HG02970 (cell line): Measurements from ENCODE around the gene EFHB.
A peak's percentile ranks its signal among the peaks of the same experiment; 100 is the strongest.
"Not testable (repeated sequence)": the region's sequence is repeated elsewhere in the genome, so short reads cannot be mapped to it uniquely, and the experiment has no call there.

Experiments
- ATAC-seq: cut with Tn5 transposase; IDR thresholded peaks from one replicate; pipeline ENCODE4 v1.9.1; 2021; ENCODE audit warnings: mild to moderate bottlenecking, moderate library complexity, moderate number of reproducible peaks; ENCODE audit not compliant: unreplicated experiment, low FRiP score

Gene EFHB

DNA sequence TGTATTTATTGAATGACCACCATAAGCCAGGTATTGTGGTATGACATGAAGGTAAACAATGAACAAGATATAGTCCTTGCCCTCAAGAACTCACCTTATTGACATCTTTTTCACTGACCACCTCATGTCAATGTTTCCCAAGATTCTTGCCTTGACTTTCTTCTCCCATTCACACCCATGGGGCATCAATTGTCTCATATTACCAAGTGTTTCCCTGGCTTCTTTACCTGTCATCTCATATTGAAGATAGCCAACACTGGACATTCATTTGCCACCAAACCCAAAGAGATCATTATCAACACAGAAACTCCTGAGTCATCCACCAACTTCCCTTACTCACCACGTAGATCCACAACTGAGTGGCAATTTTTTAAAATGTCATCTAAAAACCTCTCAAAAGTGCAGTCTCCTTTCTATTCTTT lies 2.2 kb downstream of the EFHB start:
- ATAC-seq = peak; percentile 50

DNA sequence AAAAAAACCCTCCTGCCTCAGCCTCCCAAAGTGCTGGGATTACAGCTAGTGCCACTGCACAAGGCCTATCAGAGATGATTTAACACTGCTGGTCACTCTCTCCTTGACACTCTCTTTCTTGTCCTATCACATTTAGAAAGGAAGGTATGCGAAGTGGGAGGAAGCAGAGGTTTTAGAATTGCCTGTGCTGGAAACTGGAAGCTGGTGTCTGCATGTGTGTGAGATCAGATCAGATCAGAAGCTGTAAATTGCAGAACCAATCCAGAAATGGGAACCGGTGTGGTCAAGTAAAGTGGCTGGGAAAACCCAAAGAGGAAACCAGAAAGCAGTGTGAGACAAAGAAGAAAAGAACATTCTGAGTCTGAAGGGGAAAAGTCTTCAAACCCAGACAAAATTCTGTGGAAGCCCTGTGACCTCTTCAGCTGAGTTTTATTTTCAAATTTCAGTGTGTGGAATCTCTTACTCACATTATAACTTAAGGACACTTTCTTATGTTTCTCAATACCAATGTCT lies 2.8 kb downstream of the EFHB start:
- ATAC-seq = peak; percentile 62

DNA sequence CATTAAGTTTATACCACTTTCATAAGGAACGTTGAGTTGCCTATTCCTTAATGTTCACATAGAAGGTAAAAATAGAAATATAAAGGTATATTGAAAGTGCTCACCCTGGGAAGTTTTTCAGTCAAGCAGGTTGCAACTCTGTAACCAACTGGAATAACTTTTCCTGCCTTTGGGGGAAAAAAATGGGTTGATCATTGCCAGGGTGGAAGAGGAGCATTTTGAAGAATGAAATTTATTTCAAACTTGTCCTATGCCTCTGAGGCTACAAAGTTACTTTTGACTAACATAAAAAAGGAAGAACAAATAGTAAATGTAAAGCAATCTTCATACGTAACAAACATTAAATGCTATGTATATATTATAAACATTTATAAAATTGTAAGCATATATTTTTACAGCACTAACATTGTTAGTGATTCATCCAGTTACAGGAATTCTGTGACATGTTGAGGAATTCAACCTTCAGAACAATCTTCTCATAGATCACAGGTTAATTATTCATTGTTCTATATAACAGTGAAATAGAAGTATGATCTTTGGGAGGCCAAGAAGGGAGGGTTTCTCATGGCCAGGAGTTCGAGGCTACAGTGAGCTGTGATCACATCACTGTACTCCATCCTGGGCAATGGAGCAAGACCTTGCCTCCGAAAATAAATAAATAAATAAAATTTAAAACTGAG lies 13.5 kb downstream of the EFHB start:
- no peak for ATAC-seq

DNA sequence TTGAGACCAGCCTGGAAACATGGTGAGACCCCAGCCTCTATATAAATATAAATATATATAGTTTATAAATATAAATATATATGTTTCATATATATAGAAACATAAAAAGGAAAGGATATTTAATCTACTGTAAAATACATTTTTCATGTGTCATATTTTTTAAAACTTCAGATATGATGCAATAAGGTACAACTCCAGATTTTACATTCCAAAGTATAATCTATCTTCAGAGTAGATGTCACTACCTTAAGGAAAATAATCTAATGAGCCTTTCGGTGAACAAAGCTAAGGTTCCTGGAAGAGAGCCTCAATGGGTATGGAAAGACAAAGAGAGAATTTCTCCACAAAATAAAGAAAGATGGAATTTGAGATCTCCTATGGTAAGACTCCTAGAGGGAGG lies 16.9 kb downstream of the EFHB start:
- no peak for ATAC-seq

- ATAC-seq = no peak
Observed at GRCh38 chr3:19911452-19911851, 22.6 kb downstream of the EFHB start.

DNA sequence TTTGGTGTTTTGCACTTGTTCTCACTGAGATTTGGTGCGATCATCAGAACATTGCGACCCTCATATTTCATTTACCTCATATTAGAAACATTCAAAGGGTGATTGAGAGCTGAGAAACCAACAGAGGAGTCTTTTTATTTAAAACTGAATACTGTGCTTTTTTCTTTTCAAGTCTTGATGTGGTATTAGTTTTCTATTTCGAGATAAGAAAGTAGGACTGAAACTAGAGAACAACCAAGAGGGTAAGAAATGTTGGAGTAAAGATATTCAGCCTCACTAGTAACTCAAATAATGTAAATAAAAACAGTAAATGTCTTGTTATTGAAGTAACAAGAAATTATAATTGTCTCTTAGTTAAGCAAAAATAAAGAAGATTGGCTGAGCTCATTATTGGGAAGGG lies 26.5 kb downstream of the EFHB start:
- ATAC-seq = no peak

GRCh38 chr3:19903649-19904048 lies 30.4 kb downstream of the EFHB start:
- ATAC-seq = no peak

GRCh38 chr3:19901918-19902317 lies 32.1 kb downstream of the EFHB start:
- no peak for ATAC-seq

DNA sequence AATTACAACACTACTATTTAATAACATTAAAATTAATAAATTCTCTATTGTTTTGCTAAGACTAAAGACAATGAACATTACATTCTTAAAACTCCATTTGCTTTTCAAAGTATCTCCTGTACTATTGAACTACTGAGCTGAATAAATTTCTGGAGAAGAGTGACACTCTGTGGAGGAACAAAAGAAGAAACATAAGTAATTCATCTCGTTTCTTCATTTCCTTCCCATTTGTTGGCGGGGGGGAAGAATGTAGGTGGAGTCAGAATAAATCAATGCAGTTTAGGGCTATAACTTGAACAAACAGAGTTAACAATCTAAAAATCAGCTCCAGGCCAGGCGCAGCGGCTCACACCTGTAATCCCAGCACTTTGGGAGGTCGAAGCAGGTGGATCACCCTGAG lies 32.7 kb downstream of the EFHB start:
- no peak for ATAC-seq

DNA sequence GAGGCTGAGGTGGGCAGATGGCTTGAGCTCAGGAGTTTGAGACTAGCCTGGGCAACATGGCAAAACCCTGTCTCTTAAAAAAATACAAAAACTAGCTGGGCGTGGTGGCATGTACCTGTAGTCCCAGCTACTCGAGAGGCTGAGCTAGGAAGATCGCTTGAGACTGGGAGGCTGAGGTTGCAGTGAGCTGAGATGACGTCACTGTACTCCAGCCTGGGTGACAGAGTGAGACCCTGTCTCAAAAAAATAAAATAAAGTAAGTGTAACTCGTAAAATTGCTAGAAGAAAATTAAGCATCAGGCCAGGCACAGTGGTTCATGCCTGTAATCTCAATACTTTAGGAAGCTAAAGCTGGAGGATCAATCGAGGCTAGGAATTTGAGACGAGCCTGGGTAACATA lies 34.2 kb downstream of the EFHB start:
- ATAC-seq = not testable (repeated sequence)

- ATAC-seq = no peak
Observed at GRCh38 chr3:19899264-19899663, 34.8 kb downstream of the EFHB start.

DNA sequence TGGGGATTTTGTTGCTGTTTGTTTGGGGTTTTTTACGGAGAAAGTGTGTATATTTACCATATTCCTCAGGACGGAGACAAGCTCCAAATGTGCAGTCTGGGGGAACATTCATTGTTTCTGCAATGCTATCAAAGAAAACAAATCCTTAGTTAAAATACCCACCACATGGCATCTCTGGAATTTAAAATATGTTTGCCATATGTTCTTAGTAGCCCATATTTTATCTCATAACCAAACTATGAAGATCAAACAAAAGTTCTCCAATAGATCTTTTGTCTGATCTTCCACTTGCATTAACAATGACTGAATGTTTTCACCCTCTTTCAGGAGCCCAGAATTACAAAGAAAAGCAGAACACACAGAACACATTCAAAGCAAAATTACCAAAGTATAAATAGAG lies 35.3 kb downstream of the EFHB start:
- ATAC-seq = no peak

- ATAC-seq = no peak
Observed at GRCh38 chr3:19891740-19892139, 42.3 kb downstream of the EFHB start.

DNA sequence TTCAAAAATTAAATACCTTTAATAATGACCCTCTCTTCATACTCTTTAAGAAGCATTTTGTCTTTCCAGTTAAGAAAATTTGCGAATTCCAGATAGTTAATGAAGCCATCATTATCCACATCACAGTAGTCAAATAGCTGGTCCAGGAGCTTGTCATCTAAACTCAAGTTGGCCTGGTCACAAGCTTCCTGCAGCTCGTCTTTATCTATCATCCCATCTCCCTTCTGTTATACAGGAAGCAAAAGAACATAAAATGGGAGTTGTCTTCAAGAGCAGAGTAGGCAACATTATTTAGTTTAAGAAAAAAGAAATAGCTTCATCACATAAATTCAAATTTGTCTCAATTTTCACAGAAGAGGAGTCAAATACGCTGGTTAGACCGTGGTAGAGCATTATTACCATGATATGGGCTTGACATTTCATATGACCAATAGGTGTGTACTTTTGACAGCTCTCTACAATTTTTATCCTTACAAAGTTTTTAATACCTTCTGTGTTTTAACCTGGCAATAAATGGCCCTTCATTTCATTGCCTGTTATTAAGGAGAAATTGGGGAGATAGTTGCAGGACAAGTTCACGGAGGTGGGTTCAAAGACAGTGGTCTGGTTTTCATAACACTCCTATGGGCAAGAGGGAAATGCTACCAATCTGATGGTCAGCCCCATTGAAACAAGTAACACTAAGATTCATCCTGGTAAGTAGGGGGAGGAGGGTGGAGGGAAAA lies 45.4 kb downstream of the EFHB start:
- ATAC-seq = no peak

DNA sequence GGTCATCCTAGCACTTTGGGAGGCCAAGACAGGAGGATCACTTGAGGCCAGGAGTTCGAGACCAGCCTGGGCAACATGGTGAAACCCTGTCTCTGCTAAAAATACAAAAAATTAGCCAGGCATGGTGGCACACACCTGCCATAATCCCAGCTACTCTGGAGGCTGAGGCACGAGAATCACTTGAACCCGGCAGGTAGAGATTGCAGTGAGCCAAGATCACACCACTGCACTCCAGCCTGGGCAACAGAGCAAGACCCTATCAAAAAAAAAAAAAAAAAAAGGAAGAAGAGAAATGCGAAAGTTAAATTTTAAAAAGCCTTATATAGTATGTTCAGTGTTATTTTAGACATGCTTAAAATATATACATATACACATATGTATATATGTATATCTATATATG lies 46.9 kb downstream of the EFHB start:
- ATAC-seq = not testable (repeated sequence)

DNA sequence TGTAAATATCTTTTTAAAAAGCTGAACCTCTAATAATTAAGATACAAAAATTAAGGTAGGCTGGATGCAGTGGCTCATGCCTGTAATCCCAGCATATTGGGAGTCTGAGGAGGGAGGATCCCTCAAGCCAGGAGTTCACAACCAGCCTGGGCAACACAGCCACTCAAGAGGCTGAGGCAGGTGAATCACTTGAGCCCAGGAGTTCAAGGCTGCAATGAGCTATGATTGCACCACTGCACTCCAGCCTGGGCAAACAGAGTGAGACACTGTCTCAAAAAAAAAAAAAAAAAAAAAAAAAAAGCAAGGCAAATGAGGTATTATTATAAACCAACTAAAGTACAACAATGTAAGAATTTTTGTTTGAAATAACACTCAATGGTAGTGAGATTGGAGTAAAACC lies 47.6 kb downstream of the EFHB start:
- ATAC-seq = no peak

DNA sequence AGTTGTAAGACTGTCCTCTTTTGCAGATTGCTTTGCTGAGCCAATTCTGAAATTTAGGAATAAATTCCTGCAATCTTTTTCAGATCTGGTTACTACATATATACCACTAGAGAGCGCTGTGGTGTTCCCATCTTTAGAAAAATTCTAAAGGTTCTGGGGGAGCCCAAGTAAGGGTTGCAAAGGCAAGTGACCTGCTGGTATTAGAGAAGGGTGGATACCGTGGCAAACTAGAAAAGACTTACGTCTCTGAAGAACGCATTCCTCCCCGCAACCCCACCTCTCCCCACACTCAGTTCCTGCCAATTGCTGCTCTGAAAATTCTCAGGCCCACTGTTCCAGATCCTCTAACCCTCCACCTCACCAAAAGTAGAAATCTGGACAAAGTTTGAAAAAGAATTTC lies 48.5 kb downstream of the EFHB start:
- ATAC-seq = no peak

- ATAC-seq = no peak
Observed at GRCh38 chr3:19881852-19882251, 52.2 kb downstream of the EFHB start.

DNA sequence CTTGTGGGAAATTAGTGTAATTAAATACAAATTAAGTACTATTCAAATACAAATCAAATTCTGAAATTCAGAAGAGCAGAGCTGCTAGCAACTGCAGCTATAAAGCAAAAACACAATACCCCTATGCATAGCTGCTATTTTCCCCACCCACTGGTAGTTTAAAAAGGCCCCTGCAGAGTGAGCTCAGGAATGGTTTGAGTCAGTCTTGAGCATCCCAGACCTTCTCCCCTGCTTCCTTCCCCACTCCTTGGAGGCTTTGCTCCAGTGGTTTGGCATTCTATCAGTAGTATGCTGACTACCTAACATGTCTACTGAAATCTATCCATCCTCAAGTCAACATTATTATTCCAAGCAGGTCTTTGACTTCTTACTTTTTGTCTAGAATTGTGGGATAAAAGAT lies 53.0 kb downstream of the EFHB start:
- ATAC-seq = no peak

DNA sequence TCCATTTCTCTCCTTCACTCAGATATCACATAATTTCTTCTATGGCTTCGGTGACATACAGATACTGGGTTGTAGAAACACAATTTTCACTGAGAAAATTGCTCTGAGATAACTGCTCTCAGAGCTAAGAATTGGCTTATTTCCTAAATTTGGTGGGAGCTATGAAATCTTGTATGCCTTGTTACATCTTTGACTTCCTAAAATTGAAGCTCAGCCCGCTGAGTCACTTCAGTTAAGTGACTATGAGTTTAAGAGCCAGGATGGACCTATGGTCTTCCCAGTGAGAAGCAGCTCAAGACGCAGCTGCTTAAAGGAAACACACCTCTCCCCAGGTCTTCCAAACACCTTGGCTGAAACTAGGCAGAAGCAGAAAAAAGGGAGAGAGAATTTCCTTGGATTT lies 56.4 kb downstream of the EFHB start:
- ATAC-seq = no peak

DNA sequence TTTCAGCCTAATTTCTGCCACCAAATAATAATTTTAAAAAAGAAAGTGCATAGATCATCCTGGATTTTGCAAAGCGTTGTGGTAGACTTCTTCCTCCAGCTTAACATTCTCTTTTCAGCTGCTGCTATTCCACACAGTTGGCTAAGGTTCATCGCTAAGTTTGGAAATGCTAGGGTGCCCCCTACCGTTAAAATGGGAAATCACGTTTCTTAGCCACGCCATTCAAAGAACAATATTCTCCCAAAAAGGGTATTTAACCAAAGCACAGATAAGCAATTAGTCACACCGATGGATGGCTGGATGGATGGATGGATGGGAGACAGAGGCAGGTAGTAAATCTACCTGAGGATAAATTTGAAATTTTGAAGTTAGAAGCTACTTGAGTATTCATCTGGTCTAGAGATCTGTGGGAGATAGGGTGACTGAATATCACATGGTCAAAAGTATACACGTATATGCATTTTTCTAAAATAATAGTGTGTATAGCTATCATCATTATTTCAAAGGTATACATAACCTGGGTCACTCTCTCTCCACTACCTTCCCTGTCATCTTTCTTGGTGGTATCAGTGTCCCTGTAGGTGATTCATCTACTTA lies 67.2 kb downstream of the EFHB start:
- peak; percentile 88 for ATAC-seq

- ATAC-seq = not testable (repeated sequence)
Observed at GRCh38 chr3:19855318-19855717, 78.7 kb downstream of the EFHB start.
